ENCODE results near the gene DNAJC25.
"Not testable (repeated sequence)": the region's sequence is repeated elsewhere in the genome, so short reads cannot be mapped to it uniquely, and the experiment has no call there.

The DNAJC25 gene

DNA sequence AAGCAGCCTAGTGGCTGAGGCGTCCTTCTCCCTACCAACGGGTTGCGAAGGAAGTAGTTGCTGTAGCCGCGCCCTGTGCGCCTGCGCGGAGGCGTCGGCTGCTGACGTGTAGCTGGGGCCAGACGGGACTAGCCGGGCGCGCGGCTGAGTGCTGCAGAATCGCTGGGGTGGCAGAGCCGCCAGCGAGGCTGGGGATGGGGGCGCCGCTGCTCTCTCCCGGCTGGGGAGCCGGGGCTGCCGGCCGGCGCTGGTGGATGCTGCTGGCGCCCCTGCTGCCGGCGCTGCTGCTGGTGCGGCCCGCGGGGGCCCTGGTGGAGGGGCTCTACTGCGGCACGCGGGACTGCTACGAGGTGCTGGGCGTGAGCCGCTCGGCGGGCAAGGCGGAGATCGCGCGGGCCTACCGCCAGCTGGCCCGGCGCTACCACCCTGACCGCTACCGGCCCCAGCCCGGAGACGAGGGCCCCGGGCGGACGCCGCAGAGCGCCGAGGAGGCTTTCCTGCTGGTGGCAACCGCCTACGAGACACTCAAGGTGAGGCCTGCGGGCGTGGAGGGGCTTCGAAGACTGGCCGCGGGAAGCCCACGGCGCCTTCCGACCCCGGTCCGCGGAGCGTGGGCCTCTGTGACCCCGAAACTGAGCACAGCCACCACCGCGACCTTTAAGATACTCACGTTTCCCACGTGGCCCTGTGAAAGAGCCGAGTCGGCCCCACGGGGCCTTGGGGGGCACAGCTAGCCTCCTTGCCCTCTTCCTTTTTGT is at the start of gene DNAJC25:
Gene DNAJC25 (plus strand): TSS at position 121 of the 758 bp plus-strand sequence. CDS start 74 bp downstream, at position 195.
- peak; percentile 77 to 93 for DNase-seq

- no peak for DNase-seq
These were observed 48.2 kb upstream of the DNAJC25 start for GRCh38 chr9:111582888-111583287.

DNA sequence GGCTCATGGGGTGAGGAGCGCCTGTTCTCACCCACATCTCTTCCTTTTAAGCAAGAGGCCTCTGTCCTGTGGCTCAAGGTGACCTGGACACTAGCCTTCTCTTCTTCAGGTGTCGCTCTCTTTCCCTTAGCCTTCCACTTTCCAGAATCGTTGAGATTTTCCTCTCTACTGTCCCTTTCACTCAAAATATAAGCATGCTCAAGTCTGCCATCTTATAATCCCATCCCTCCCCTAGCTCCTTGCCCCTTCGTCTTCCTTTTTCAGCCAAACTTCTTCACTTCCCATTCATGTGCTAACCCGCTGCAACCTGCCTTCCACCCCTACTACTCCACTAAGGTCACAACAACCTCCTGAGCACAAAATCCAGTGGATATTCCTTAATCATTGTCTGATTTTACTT is 44.8 kb upstream of the DNAJC25 start:
- DNase-seq = no peak

DNA sequence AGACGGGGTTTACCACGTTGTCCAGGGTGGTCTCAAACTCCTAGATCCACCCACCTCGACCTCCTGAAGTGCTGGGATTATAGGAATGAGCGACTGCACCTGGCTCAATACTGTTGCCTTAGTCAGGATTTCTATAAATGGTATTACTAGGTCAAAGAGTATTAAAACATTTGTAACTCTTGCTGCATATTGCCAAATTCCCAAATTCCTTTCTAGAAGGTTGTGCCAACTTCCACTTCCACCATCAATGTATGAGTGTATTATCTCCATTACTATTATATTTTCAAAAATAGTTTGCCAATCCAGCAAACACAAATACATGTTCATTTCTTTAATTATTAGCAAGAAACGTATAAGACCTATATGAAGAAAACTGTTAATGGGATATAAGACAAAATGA is 42.3 kb upstream of the DNAJC25 start:
- no peak for DNase-seq

DNA sequence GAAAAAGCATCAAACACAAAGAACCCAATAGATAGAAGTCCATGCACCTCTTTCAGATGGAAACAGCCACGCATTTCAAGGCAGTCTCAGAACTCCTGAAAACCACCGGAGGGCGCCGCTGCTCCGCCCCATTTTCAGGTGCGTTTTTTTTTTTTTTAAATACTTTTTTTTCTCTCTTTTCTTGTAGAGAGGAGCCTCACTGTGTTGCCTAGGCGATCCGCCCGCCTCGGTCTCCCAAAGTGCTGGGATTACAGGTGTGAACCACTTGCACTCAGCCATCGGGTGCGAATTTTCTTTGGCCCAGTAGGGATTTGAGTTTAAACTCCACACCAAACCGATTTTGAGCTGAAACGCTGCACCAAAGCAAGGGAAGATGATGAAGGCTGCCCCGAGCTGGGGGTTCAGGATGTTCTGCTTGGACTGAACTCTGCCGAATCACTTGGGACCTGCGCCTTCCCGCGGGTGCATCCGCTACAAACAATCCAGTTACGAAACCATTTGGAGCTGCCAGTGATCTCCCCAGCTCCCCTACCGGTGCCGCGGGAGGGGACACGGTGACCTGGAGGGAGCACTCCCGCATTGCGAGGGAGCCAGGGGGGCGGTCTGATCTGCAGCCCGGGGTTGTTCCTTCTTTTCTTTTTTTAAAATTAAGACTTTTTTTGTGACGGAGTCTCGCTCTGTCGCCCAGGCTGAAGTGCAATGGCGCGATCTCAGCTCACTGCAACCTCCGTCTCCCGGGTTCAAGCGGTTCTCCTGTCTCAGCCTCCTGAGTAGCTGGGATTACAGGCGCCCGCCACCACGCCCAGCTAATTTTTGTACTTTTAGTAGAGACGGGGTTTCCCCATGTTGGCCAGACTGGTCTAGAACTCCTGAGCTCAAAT is 33.0 kb upstream of the DNAJC25 start:
- DNase-seq = peak; percentile 16 to 18

DNA sequence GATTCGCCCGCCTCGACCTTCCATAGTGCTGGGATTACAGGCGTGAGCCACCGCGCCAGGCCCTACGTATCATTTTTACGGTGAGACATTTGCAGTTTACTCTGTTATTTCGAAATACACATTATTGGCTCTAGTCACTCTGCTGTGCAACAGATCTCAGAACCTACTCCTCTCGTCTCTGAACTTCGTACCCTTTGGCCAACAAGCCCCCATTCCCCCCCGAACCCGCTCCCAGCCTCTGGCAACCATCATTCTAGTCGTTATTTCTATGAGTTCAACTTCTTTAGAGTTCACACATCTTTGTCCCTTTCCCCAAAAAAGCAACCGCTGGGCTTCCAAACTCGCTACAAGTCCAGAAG is 32.4 kb upstream of the DNAJC25 start:
- no peak for DNase-seq

GRCh38 chr9:111599092-111599954 is 31.8 kb upstream of the DNAJC25 start, which contains the start of gene PTGR1:
Gene PTGR1 (minus strand): TSS chr9:111599647. CDS start chr9:111597422, 2,225 bp downstream.
- DNase-seq = peak in 1 of 2 experiments; percentile 44

DNA sequence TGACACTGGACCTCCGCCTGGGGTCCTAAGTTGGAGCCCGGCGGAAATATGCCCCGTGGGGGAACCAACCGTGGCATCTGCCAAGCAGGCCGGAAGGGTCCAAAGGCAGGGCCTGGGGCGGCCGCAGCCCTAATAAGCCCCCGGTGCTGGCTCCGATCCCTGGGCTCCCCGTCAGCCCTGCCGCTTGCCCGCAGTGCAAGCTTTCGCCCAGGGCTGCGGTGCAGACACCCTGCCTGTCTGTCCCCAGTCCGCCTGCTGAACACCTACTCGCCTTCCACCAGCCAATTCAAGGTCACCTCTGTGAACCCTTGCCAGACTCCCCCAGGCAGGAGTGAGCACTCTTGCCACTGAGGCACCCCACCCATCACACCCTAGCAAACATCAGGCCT is 31.2 kb upstream of the DNAJC25 start:
- DNase-seq = no peak

- no peak for DNase-seq
These were observed 29.7 kb upstream of the DNAJC25 start for GRCh38 chr9:111601237-111602018.

DNA sequence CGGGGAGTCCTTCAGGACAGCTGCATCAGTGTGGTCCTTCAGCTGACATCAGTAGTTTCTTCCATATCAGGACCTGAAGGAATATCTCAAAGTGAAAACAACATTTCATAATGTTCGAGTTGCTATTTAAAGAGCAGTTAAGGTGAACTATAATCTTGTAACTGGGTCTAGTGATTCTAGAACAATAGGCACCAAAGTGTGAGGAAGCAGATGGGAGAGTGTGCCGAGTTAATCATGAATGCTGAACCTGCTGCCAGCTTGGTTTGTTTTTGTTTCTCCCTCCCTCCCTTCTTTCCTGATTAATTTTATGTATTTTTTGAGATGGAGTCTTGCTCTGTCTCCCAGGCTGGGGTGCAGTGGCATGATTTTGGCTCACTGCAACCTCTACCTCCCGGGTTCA is 28.1 kb upstream of the DNAJC25 start:
- DNase-seq = no peak

- DNase-seq = no peak
These were observed 27.0 kb upstream of the DNAJC25 start for GRCh38 chr9:111604054-111604615.

DNA sequence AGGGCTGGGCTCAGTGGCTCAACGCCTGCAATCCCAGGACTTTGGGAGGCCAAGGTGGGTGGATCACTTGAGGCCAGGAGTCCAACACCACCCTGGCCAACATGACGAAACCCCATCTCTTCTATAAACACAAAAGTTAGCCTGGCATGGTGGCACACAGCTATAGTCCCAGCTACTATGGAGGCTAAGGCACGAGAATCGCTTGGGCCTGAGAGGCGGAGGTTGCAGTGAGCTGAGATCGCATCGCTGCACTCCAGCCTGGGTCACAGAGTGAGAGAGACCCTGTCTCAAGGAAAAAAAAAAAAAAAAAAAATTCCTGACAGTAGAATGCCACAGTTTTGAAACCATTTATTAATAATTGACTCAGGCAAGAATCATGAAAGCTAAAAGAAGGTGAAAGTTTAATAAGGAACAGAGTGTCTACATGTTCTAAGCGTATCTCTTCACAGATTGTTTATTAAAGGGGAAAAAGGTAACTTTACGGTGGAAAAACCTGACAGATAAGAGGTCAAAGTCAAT is 26.0 kb upstream of the DNAJC25 start:
- no peak for DNase-seq

- no peak for DNase-seq
These were observed 21.0 kb upstream of the DNAJC25 start for GRCh38 chr9:111610149-111610548.

DNA sequence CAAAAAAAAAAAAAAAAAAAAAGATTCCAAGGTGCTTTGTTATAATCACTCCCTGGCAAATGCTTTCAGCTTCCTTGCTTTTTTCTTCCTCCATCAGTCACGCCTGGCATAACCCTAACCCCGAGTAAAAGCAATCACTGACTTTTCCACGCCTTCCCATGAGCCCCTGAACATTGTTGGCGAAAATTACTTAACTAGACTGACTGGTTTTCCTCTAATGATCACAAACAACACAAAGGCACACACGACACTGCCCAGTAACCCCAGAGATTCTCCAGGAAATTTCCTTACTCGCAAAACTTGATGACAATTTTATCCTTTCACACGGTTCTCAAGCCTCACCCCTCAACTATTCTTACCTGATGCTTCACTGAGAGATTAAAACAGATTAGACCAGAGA is 20.3 kb upstream of the DNAJC25 start:
- no peak for DNase-seq

- peak in 1 of 2 experiments; percentile 11 for DNase-seq
These were observed 17.6 kb upstream of the DNAJC25 start for GRCh38 chr9:111613436-111614040.

DNA sequence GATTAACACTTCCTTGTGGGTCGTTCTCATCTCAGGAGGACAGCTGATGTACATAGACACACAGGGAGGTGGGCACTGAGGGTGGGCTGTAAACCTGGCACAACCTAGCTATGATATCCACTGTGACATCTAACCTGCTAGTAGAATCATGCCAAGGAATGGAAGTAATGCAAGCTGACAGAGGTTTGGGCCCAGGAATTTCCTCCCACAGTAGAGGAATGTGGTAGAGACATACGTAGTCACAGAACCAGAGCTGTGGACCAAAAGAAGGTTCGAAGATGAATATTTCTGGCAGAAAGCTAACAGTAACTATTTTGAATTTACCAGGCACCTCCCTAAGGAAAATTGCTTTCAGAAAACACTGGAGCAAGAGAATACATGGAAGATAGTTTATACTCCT is 15.2 kb upstream of the DNAJC25 start:
- no peak for DNase-seq

GRCh38 chr9:111617349-111617748 is 13.8 kb upstream of the DNAJC25 start:
- not testable (repeated sequence) for DNase-seq

DNA sequence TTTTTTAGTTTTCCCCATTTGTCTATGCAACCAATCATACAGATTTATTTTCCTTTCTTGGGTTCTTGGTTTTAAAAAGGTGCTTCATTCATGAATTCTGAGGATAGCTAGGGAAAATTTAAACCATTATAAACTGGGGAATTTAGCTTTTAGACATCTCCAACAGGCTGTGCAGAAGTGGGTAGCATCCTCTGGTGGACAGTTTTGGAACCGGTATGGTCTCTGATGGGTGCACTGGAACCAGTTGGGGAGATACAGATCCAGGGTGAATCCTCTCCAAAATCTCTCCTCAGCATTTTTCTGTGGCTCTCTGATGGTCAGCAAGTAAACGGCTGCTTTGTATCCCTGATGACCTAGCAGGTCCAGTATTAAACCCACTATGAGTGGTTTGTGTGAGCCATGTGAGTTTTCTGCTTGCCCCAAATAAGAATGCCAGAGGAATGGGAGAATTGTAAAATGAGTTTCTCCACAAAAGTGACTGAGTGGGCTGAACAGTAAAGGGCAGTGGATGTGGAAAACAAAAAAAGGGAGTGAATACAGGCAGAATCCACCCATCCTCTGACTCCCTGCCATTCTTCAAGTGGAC is 9.1 kb upstream of the DNAJC25 start:
- peak in 1 of 2 experiments; percentile 4 for DNase-seq

DNA sequence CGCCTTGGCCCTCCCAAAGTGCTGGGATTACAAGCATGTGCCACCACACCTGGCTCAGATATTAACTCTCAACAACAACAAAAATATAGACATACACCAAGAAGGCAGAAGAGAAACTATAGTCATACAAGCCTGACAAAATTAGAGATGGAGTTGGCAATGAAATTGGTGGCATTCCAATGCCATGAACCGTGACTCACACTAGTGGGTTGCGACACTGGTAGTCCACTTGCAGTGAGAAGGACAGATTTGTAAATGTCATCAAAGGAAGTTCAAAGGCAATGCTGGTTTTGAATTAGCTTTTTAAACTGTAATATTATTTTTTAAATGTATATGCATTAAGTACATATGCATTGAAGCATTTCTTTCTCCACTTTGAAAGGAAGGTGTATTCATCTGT is 8.5 kb upstream of the DNAJC25 start:
- DNase-seq = no peak

- no peak for DNase-seq
These were observed 3.7 kb upstream of the DNAJC25 start for GRCh38 chr9:111627260-111627963.

All from NCI-H446 (cell line).